ENCODE results near the gene PTPRB. TPM values are rescaled to one million over a fixed set of nuclear protein-coding genes. Genes with fewer than 3 reads are reported as not detected.
A peak's percentile ranks its signal among the peaks of the same experiment; 100 is the strongest.

The PTPRB gene
- total and polyA plus RNA-seq, 2 donors (not counting 1 experiment from before 2014, with no cell fraction given) = 0.01 TPM; not detected in 1

GRCh38 chr12:70577283-70577634 is 60.0 kb downstream of the PTPRB start:
- Histone ChIP-seq H3K9me3 (ENCODE audit: control extremely low read depth in 1 of 3, control insufficient read depth in 2 of 3, insufficient read depth in 1 of 3, low read length in 2 of 3) (no peaks in the 10 kb centered on the region), H3K79me2 (ENCODE audit: control insufficient read depth, insufficient read depth, low read length) (no peaks in the 10 kb centered on the region), H3K4me1 (ENCODE audit: control insufficient read depth in 2 of 2, insufficient read depth in 2 of 2, low read length in 2 of 2) (no peaks in the 10 kb centered on the region), H3K9ac (ENCODE audit: low read length) (no peak overlapping the region), H3K4me3 (ENCODE audit: control extremely low read depth in 1 of 5, extremely low read depth in 1 of 5, insufficient read depth in 1 of 5, low read depth in 2 of 5, low read length in 4 of 5) (no peak overlapping the region), H3K4me2 (replicated peaks; ENCODE audit: low read depth, low read length, poor library complexity, severe bottlenecking) (no peak overlapping the region), H3K27ac (ENCODE audit: low read length in 2 of 2) (no peak overlapping the region), H4K20me1 (ENCODE audit: control insufficient read depth, insufficient read depth, low read length, poor library complexity, severe bottlenecking) (no peaks in the 10 kb centered on the region), H3K36me3 (replicated peaks in 1 of 2; ENCODE audit: control extremely low read depth in 1 of 2, control insufficient read depth in 1 of 2, extremely low read depth in 1 of 2, insufficient read depth in 2 of 2, low read length in 1 of 2) (no peaks in the 10 kb centered on the region), H2AFZ (ENCODE audit: insufficient read depth, low read depth, low read length, poor library complexity, severe bottlenecking) (no peak overlapping the region), H3K27me3 (replicated peaks in 1 of 4; ENCODE audit: control extremely low read depth in 1 of 4, control insufficient read depth in 3 of 4, insufficient read depth in 4 of 4, low read length in 3 of 4) (peaks cover 0 to 2% (median 0%) of the 10 kb centered on the region in 4 experiments)
- ChIA-PET POLR2A (no interaction called here), CTCF (interaction anchor here (0.6 to 4.6 kb wide), 21 partner anchors 9 to 766 kb away, joined by 3 to 117 read pairs (median 5); no protein-coding TSS in a partner anchor)
- no peaks in the 10 kb centered on the region for H3K4me1 Mint-ChIP-seq
- no peaks in the 10 kb centered on the region for H3K9me3 Mint-ChIP-seq (ENCODE audit: insufficient read depth)
- intact Hi-C loops (cut with micrococcal nuclease) = loop anchor here (1.0 to 5.0 kb wide), 4 partner anchors 672 to 1285 kb away; no protein-coding TSS in a partner anchor
- TF ChIP-seq EZH2 (IDR thresholded peaks at IDR 0.05; ENCODE audit: borderline replicate concordance, insufficient read depth, low read depth, low read length, poor library complexity, severe bottlenecking) (no peak), CTCF (IDR thresholded peaks at IDR 0.05) (peak; percentile 35)
- no CpG with 5 or more reads among the region's 3 CpGs for WGBS (ENCODE audit: insufficient coverage)
- DNase-seq (no peak), ATAC-seq (ENCODE audit: low read depth) (no peak)
- peaks cover 4% of the 10 kb centered on the region for H3K27me3 Mint-ChIP-seq
- no peak overlapping the region for H3K4me3 Mint-ChIP-seq
- H3K27ac Mint-ChIP-seq = no peak overlapping the region

- Histone ChIP-seq H3K79me2 (ENCODE audit: control insufficient read depth, insufficient read depth, low read length) (no peaks in the 10 kb centered on the region), H3K27me3 (replicated peaks in 1 of 4; ENCODE audit: control extremely low read depth in 1 of 4, control insufficient read depth in 3 of 4, insufficient read depth in 4 of 4, low read length in 3 of 4) (peaks cover 0 to 2% (median 0%) of the 10 kb centered on the region in 4 experiments), H3K4me1 (ENCODE audit: control insufficient read depth in 2 of 2, insufficient read depth in 2 of 2, low read length in 2 of 2) (no peaks in the 10 kb centered on the region), H3K4me3 (ENCODE audit: control extremely low read depth in 1 of 5, extremely low read depth in 1 of 5, insufficient read depth in 1 of 5, low read depth in 2 of 5, low read length in 4 of 5) (no peak overlapping the region), H2AFZ (ENCODE audit: insufficient read depth, low read depth, low read length, poor library complexity, severe bottlenecking) (no peak overlapping the region), H3K4me2 (replicated peaks; ENCODE audit: low read depth, low read length, poor library complexity, severe bottlenecking) (no peak overlapping the region), H4K20me1 (ENCODE audit: control insufficient read depth, insufficient read depth, low read length, poor library complexity, severe bottlenecking) (no peaks in the 10 kb centered on the region), H3K9ac (ENCODE audit: low read length) (no peak overlapping the region), H3K27ac (ENCODE audit: low read length in 2 of 2) (no peak overlapping the region), H3K9me3 (ENCODE audit: control extremely low read depth in 1 of 3, control insufficient read depth in 2 of 3, insufficient read depth in 1 of 3, low read length in 2 of 3) (no peaks in the 10 kb centered on the region), H3K36me3 (replicated peaks in 1 of 2; ENCODE audit: control extremely low read depth in 1 of 2, control insufficient read depth in 1 of 2, extremely low read depth in 1 of 2, insufficient read depth in 2 of 2, low read length in 1 of 2) (no peaks in the 10 kb centered on the region)
- Mint-ChIP-seq H3K27ac (no peak overlapping the region), H3K4me1 (no peaks in the 10 kb centered on the region), H3K9me3 (ENCODE audit: insufficient read depth) (no peaks in the 10 kb centered on the region), H3K27me3 (peaks cover 4% of the 10 kb centered on the region), H3K4me3 (no peak overlapping the region)
- intact Hi-C loops (cut with micrococcal nuclease) = loop anchor here (1.0 to 5.0 kb wide), 4 partner anchors 671 to 1284 kb away; no protein-coding TSS in a partner anchor
- ChIA-PET POLR2A (no interaction called here), CTCF (interaction anchor here (0.6 to 4.6 kb wide), 22 partner anchors 8 to 765 kb away, joined by 3 to 117 read pairs (median 4); no protein-coding TSS in a partner anchor)
- no peak for TF ChIP-seq EZH2 (IDR thresholded peaks at IDR 0.05; ENCODE audit: borderline replicate concordance, insufficient read depth, low read depth, low read length, poor library complexity, severe bottlenecking)
- TF ChIP-seq CTCF (IDR thresholded peaks at IDR 0.05) = peak; percentile 78
- ATAC-seq (ENCODE audit: low read depth) = peak; percentile 43
- WGBS (ENCODE audit: insufficient coverage) = 67% methylated on average over 3 of the region's 19 CpGs
- DNase-seq = peak; percentile 66
Measured at GRCh38 chr12:70576341-70577282, 60.6 kb downstream of the PTPRB start.
